ENCODE data around the gene TMIGD3. TPM values are rescaled to one million over a fixed set of nuclear protein-coding genes. Genes with fewer than 3 reads are reported as not detected.

The TMIGD3 gene
- total RNA-seq, 1 experiment from 2014 or later = 0.88 TPM

- Mint-ChIP-seq H3K9me3 (ENCODE audit: unreplicated experiment) (no peaks in the 10 kb centered on the region), H3K4me3 (ENCODE audit: unreplicated experiment) (no peak overlapping the region), H3K27me3 (ENCODE audit: insufficient read depth, unreplicated experiment) (no peaks in the 10 kb centered on the region), H3K27ac (ENCODE audit: unreplicated experiment) (no peak overlapping the region), H3K36me3 (ENCODE audit: insufficient read depth, unreplicated experiment) (no peaks in the 10 kb centered on the region), H3K4me1 (ENCODE audit: low read depth, unreplicated experiment) (peaks cover 6% of the 10 kb centered on the region)
- TF ChIP-seq, protein P1, sequence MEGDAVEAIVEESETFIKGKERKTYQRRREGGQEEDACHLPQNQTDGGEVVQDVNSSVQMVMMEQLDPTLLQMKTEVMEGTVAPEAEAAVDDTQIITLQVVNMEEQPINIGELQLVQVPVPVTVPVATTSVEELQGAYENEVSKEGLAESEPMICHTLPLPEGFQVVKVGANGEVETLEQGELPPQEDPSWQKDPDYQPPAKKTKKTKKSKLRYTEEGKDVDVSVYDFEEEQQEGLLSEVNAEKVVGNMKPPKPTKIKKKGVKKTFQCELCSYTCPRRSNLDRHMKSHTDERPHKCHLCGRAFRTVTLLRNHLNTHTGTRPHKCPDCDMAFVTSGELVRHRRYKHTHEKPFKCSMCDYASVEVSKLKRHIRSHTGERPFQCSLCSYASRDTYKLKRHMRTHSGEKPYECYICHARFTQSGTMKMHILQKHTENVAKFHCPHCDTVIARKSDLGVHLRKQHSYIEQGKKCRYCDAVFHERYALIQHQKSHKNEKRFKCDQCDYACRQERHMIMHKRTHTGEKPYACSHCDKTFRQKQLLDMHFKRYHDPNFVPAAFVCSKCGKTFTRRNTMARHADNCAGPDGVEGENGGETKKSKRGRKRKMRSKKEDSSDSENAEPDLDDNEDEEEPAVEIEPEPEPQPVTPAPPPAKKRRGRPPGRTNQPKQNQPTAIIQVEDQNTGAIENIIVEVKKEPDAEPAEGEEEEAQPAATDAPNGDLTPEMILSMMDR (IDR thresholded peaks at IDR 0.05; ENCODE audit: insufficient read depth in 1 of 2, low read depth in 1 of 2, low read length in 1 of 2, severe bottlenecking in 1 of 2, unreplicated experiment in 1 of 2) = no peak
- Histone ChIP-seq H3K9me3 (no peaks in the 10 kb centered on the region), H3K4me1 (no peaks in the 10 kb centered on the region), H3K27me3 (replicated peaks; ENCODE audit: control insufficient read depth, insufficient read depth, low read length) (no peaks in the 10 kb centered on the region), H3K4me3 (ENCODE audit: low read depth, low read length) (no peak overlapping the region), H3K36me3 (ENCODE audit: control insufficient read depth, insufficient read depth, low read length) (no peaks in the 10 kb centered on the region)
- intact Hi-C loops (cut with micrococcal nuclease; ENCODE audit: unreplicated experiment) = no loop called here
- POLR2A ChIA-PET = no interaction called here
- BruUV-seq (replicated peaks) = no TSS peak
- no peak for DNase-seq
- CTCF ChIA-PET = no interaction called here
These were observed 4.2 kb downstream of the TMIGD3 start for GRCh38 chr1:111499026-111499785.

- Histone ChIP-seq H3K27me3 (replicated peaks; ENCODE audit: control insufficient read depth, insufficient read depth, low read length) (no peaks in the 10 kb centered on the region), H3K9me3 (no peaks in the 10 kb centered on the region), H3K4me3 (ENCODE audit: low read depth, low read length) (no peak overlapping the region), H3K36me3 (ENCODE audit: control insufficient read depth, insufficient read depth, low read length) (no peaks in the 10 kb centered on the region), H3K4me1 (no peaks in the 10 kb centered on the region)
- CTCF ChIA-PET = interaction anchor here (1.5 kb wide), 1 partner anchor 10 kb away, joined by 9 read pairs; no protein-coding TSS in a partner anchor
- DNase-seq = no peak
- POLR2A ChIA-PET = no interaction called here
- Mint-ChIP-seq H3K27me3 (ENCODE audit: insufficient read depth, unreplicated experiment) (no peaks in the 10 kb centered on the region), H3K36me3 (ENCODE audit: insufficient read depth, unreplicated experiment) (no peaks in the 10 kb centered on the region), H3K4me3 (ENCODE audit: unreplicated experiment) (no peak overlapping the region), H3K27ac (ENCODE audit: unreplicated experiment) (no peak overlapping the region), H3K4me1 (ENCODE audit: low read depth, unreplicated experiment) (no peaks in the 10 kb centered on the region), H3K9me3 (ENCODE audit: unreplicated experiment) (no peaks in the 10 kb centered on the region)
- TF ChIP-seq, protein P1 (IDR thresholded peaks at IDR 0.05; ENCODE audit: insufficient read depth in 1 of 2, low read depth in 1 of 2, low read length in 1 of 2, severe bottlenecking in 1 of 2, unreplicated experiment in 1 of 2) = no peak
- intact Hi-C loops (cut with micrococcal nuclease; ENCODE audit: unreplicated experiment) = no loop called here
- BruUV-seq (replicated peaks) = no TSS peak
These were observed 5.8 kb downstream of the TMIGD3 start for GRCh38 chr1:111497592-111497991.

DNA sequence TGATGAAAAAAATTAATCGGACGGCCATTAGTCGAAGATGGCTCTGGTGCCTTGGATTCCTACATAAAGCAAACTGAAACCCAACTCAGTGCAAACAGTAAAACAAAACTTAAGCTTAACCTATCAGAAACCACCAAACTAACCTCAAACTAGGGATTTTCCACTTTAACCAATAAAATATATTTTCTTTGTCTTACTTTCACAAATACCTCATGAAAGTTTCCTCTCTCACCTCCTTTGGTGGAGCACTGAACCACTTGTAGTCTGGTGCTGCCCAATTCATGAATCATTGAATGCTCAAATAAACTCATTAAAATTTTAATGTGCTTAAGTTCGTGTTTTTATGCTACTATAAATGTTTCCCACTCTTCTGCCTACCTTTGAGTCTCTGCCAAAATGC, 7.0 kb downstream of the TMIGD3 start:
- Histone ChIP-seq H3K4me1 (no peaks in the 10 kb centered on the region), H3K4me3 (ENCODE audit: low read depth, low read length) (no peak overlapping the region), H3K36me3 (ENCODE audit: control insufficient read depth, insufficient read depth, low read length) (no peaks in the 10 kb centered on the region), H3K27me3 (replicated peaks; ENCODE audit: control insufficient read depth, insufficient read depth, low read length) (no peaks in the 10 kb centered on the region), H3K9me3 (no peaks in the 10 kb centered on the region)
- Mint-ChIP-seq H3K4me3 (ENCODE audit: unreplicated experiment) (no peak overlapping the region), H3K9me3 (ENCODE audit: unreplicated experiment) (no peaks in the 10 kb centered on the region), H3K36me3 (ENCODE audit: insufficient read depth, unreplicated experiment) (no peaks in the 10 kb centered on the region), H3K4me1 (ENCODE audit: low read depth, unreplicated experiment) (no peaks in the 10 kb centered on the region), H3K27ac (ENCODE audit: unreplicated experiment) (no peak overlapping the region), H3K27me3 (ENCODE audit: insufficient read depth, unreplicated experiment) (no peaks in the 10 kb centered on the region)
- no peak for DNase-seq
- intact Hi-C loops (cut with micrococcal nuclease; ENCODE audit: unreplicated experiment) = no loop called here
- TF ChIP-seq, protein P1 (IDR thresholded peaks at IDR 0.05; ENCODE audit: insufficient read depth in 1 of 2, low read depth in 1 of 2, low read length in 1 of 2, severe bottlenecking in 1 of 2, unreplicated experiment in 1 of 2) = no peak
- POLR2A ChIA-PET = no interaction called here
- no TSS peak for BruUV-seq (replicated peaks)
- CTCF ChIA-PET = no interaction called here
